ENCODE measurements around the gene CHRNG.

Gene CHRNG

GRCh38 chr2:232537499-232537898 lies 2.0 kb upstream of the CHRNG start:
- ChIA-PET POLR2A (interaction anchor here (1.0 kb wide), 1 partner anchor 13 kb away, joined by 3 read pairs; the partner anchor contains the start of genes EIF4E2 and TIGD1), CTCF (interaction anchor here (0.6 to 1.6 kb wide), 3 partner anchors 17 to 622 kb away, joined by 3 to 4 read pairs (median 3); partner anchors contain the start of gene PRSS56)
- no peaks in the 10 kb centered on the region for H3K9me3 ChIP-seq (ENCODE audit: control insufficient read depth, insufficient read depth, low read depth, low read length)
- H3K27ac ChIP-seq (ENCODE audit: extremely low read depth, low read depth, low read length), result no peak overlapping the region
- no peak for TF ChIP-seq ZNF548 (tag by site-specific recombination; IDR thresholded peaks at IDR 0.05)
- TF ChIP-seq ZNF600 (tag by site-specific recombination; IDR thresholded peaks at IDR 0.05), result no peak
- TF ChIP-seq ZNF488 (tag by site-specific recombination; IDR thresholded peaks at IDR 0.05), result no peak
- no peaks in the 10 kb centered on the region for H3K4me1 ChIP-seq (ENCODE audit: control insufficient read depth, insufficient read depth, low read length)
- no peaks in the 10 kb centered on the region for H3K36me3 ChIP-seq (ENCODE audit: control insufficient read depth in 2 of 2, insufficient read depth in 1 of 2, low read length in 2 of 2)
- H3K4me3 ChIP-seq (ENCODE audit: low read depth, low read length), result no peak overlapping the region

- CTCF ChIA-PET, result no interaction called here
- H3K4me3 ChIP-seq (ENCODE audit: low read depth, low read length), result no peak overlapping the region
- no peaks in the 10 kb centered on the region for H3K4me1 ChIP-seq (ENCODE audit: control insufficient read depth, insufficient read depth, low read length)
- TF ChIP-seq EGR2 (tag by site-specific recombination; IDR thresholded peaks at IDR 0.05; ENCODE audit: low read depth), result peak; percentile 50; the same call in 1 of the 2 replicates
- no peak for TF ChIP-seq KLF1 (tag by site-specific recombination; IDR thresholded peaks at IDR 0.05)
- no peak for TF ChIP-seq ZNF707 (tag by site-specific recombination; IDR thresholded peaks at IDR 0.05)
- no peak for TF ChIP-seq ZNF660 (tag by site-specific recombination; IDR thresholded peaks at IDR 0.05)
- no peak for TF ChIP-seq ZBTB21 (tag by site-specific recombination; IDR thresholded peaks at IDR 0.05)
- TF ChIP-seq GLIS1 (tag by site-specific recombination; IDR thresholded peaks at IDR 0.05), result peak; percentile 84
- TF ChIP-seq ZNF639 (tag by site-specific recombination; IDR thresholded peaks at IDR 0.05), result no peak
- no peak for TF ChIP-seq KLF10 (tag by site-specific recombination; IDR thresholded peaks at IDR 0.05)
- peak; percentile 58 for TF ChIP-seq ZNF398 (tag by site-specific recombination; IDR thresholded peaks at IDR 0.05)
- TF ChIP-seq ZNF175 (tag by site-specific recombination; IDR thresholded peaks at IDR 0.05), result no peak
- TF ChIP-seq ZNF658 (tag by site-specific recombination; IDR thresholded peaks at IDR 0.05), result no peak
- no peak for TF ChIP-seq ZBTB48 (tag by site-specific recombination; IDR thresholded peaks at IDR 0.05)
- TF ChIP-seq ZNF549 (tag by site-specific recombination; IDR thresholded peaks at IDR 0.05), result no peak
- no peak for TF ChIP-seq SP3 (tag by site-specific recombination; IDR thresholded peaks at IDR 0.05)
- TF ChIP-seq ZNF548 (tag by site-specific recombination; IDR thresholded peaks at IDR 0.05), result no peak
- no peak for TF ChIP-seq ZNF280C (tag by site-specific recombination; IDR thresholded peaks at IDR 0.05)
- peak; percentile 49; the same call in 1 of the 2 replicates for TF ChIP-seq ZIC2 (tag by site-specific recombination; IDR thresholded peaks at IDR 0.05)
- TF ChIP-seq ZNF416 (tag by site-specific recombination; IDR thresholded peaks at IDR 0.05), result no peak
- TF ChIP-seq ZSCAN30 (tag by site-specific recombination; IDR thresholded peaks at IDR 0.05), result no peak
- no peak for TF ChIP-seq ZNF529 (tag by site-specific recombination; IDR thresholded peaks at IDR 0.05; ENCODE audit: insufficient replicate concordance)
- H3K27ac ChIP-seq (ENCODE audit: extremely low read depth, low read depth, low read length), result no peak overlapping the region
- H3K9me3 ChIP-seq (ENCODE audit: control insufficient read depth, insufficient read depth, low read depth, low read length), result no peaks in the 10 kb centered on the region
- no peaks in the 10 kb centered on the region for H3K36me3 ChIP-seq (ENCODE audit: control insufficient read depth in 2 of 2, insufficient read depth in 1 of 2, low read length in 2 of 2)
- POLR2A ChIA-PET, result no interaction called here
Measured at GRCh38 chr2:232538671-232539070, 821 bp upstream of the CHRNG start.
